AG10803 (cell line): ENCODE measurements around the gene CCDC178.

Experiments used
- DNase-seq: peaks from one replicate; pipeline ENCODE4 v3.0.0; 2010; ENCODE audit warnings: low read depth
- H3K4me3 ChIP-seq: 2 replicates; pipeline ENCODE4 v1.5.1; 2011; ENCODE audit warnings: mild to moderate bottlenecking, low read length, control low read depth
- CTCF ChIP-seq: conservative IDR thresholded peaks from 2 replicates; pipeline ENCODE4 v1.5.1; 2011; ENCODE audit warnings: mild to moderate bottlenecking, low read length, control low read depth, inconsistent platforms

Gene CCDC178

GRCh38 chr18:32915516-32915915, 525.0 kb downstream of the CCDC178 start:
- H3K4me3 ChIP-seq = no peak overlapping the region
- no peak for DNase-seq
- TF ChIP-seq CTCF = no peak

- H3K4me3 ChIP-seq = no peak overlapping the region
- peak; percentile 37 for DNase-seq
- TF ChIP-seq CTCF = no peak
Measured at GRCh38 chr18:32911660-32912284, 528.7 kb downstream of the CCDC178 start.

- no peak for TF ChIP-seq CTCF
- DNase-seq = no peak
- no peak overlapping the region for H3K4me3 ChIP-seq
Measured at GRCh38 chr18:32910694-32911296, 529.7 kb downstream of the CCDC178 start.

GRCh38 chr18:32909798-32910561, 530.5 kb downstream of the CCDC178 start:
- no peak for TF ChIP-seq CTCF
- no peak for DNase-seq

GRCh38 chr18:32908424-32908805, 532.1 kb downstream of the CCDC178 start:
- no peak overlapping the region for H3K4me3 ChIP-seq
- DNase-seq = no peak

More at GRCh38 chr18:32909798-32910561, 530.5 kb downstream of the CCDC178 start:
- no peak overlapping the region for H3K4me3 ChIP-seq

GRCh38 chr18:32907648-32908423, 532.7 kb downstream of the CCDC178 start:
- no peak overlapping the region for H3K4me3 ChIP-seq
- no peak for DNase-seq
- no peak for TF ChIP-seq CTCF

More at GRCh38 chr18:32908424-32908805, 532.1 kb downstream of the CCDC178 start:
- TF ChIP-seq CTCF = no peak
